ENCODE results near the gene BBX. TPM values are rescaled to one million over a fixed set of nuclear protein-coding genes. Genes with fewer than 3 reads are reported as not detected.

Gene BBX
- total and polyA plus RNA-seq, 4 donors = 4.7 to 25.1 (median 20.5) TPM

- H3K4me1 ChIP-seq (ENCODE audit: control insufficient read depth in 4 of 4, insufficient read depth in 4 of 4, low read length in 3 of 4) = peaks cover 2 to 12% (median 9%) of the 10 kb centered on the region in 4 donors
These were observed 3.0 kb downstream of the BBX start for GRCh38 chr3:107525644-107526305.

GRCh38 chr3:107531917-107532469, 9.2 kb downstream of the BBX start:
- Histone ChIP-seq H3K4me3 (ENCODE audit: low read depth in 1 of 3, low read length in 3 of 3) (no peak overlapping the region), H3K4me1 (ENCODE audit: control insufficient read depth in 4 of 4, insufficient read depth in 4 of 4, low read length in 3 of 4) (no peaks in the 10 kb centered on the region), H3K27ac (ENCODE audit: low read depth in 1 of 2, low read length in 2 of 2) (no peak overlapping the region), H3K27me3 (ENCODE audit: control insufficient read depth in 4 of 4, insufficient read depth in 4 of 4, low read length in 3 of 4) (no peaks in the 10 kb centered on the region), H3K36me3 (ENCODE audit: control insufficient read depth in 4 of 4, insufficient read depth in 3 of 4, low read depth in 1 of 4, low read length in 3 of 4) (no peaks in the 10 kb centered on the region), H3K9ac (ENCODE audit: low read depth in 1 of 2, low read length in 2 of 2) (no peak overlapping the region), H3K9me3 (ENCODE audit: control insufficient read depth in 4 of 4, low read length in 3 of 4) (no peaks in the 10 kb centered on the region)
- 86% methylated on average over 9 of the region's 9 CpGs for WGBS
- no peak for TF ChIP-seq NR2F2 (IDR thresholded peaks at IDR 0.05)
- TF ChIP-seq MAX (IDR thresholded peaks at IDR 0.05) = no peak
- no peak for TF ChIP-seq FOXA1 (IDR thresholded peaks at IDR 0.05)
- TF ChIP-seq HNF4A (conservative IDR thresholded peaks at IDR 0.05) = no peak
- TF ChIP-seq RXRA (IDR thresholded peaks at IDR 0.05) = no peak
- no peak for TF ChIP-seq CTCF (IDR thresholded peaks at IDR 0.05; ENCODE audit: low read depth, low read length, missing input control)
- no peak for DNase-seq (ENCODE audit: low spot score)

More at GRCh38 chr3:107525644-107526305, 3.0 kb downstream of the BBX start:
- 3% methylated on average over 28 of the region's 28 CpGs for WGBS
- no peaks in the 10 kb centered on the region for H3K9me3 ChIP-seq (ENCODE audit: control insufficient read depth in 4 of 4, low read length in 3 of 4)
- peaks cover 0 to 1% (median 0%) of the 10 kb centered on the region in 4 donors for H3K36me3 ChIP-seq (ENCODE audit: control insufficient read depth in 4 of 4, insufficient read depth in 3 of 4, low read depth in 1 of 4, low read length in 3 of 4)
- H3K9ac ChIP-seq (ENCODE audit: low read depth in 1 of 2, low read length in 2 of 2) = peak overlapping the region; percentile 68 to 87
- DNase-seq (ENCODE audit: low spot score) = peak; percentile 46
- H3K27me3 ChIP-seq (ENCODE audit: control insufficient read depth in 4 of 4, insufficient read depth in 4 of 4, low read length in 3 of 4) = no peaks in the 10 kb centered on the region
- no peak for TF ChIP-seq EGR1 (IDR thresholded peaks at IDR 0.05; ENCODE audit: low read depth in 2 of 2)
- TF ChIP-seq SP1 (IDR thresholded peaks at IDR 0.05) = no peak
- no peak for TF ChIP-seq RAD21 (IDR thresholded peaks at IDR 0.05)
- H3K4me3 ChIP-seq (ENCODE audit: low read depth in 1 of 3, low read length in 3 of 3) = peak overlapping the region; percentile 80 to 95 (median 95)
- peak overlapping the region; percentile 79 to 95 for H3K27ac ChIP-seq (ENCODE audit: low read depth in 1 of 2, low read length in 2 of 2)

GRCh38 chr3:107540857-107541256, 18.1 kb downstream of the BBX start:
- Histone ChIP-seq H3K4me1 (ENCODE audit: control insufficient read depth in 4 of 4, insufficient read depth in 4 of 4, low read length in 3 of 4) (no peaks in the 10 kb centered on the region), H3K9ac (ENCODE audit: low read depth in 1 of 2, low read length in 2 of 2) (no peak overlapping the region), H3K27me3 (ENCODE audit: control insufficient read depth in 4 of 4, insufficient read depth in 4 of 4, low read length in 3 of 4) (no peaks in the 10 kb centered on the region), H3K36me3 (ENCODE audit: control insufficient read depth in 4 of 4, insufficient read depth in 3 of 4, low read depth in 1 of 4, low read length in 3 of 4) (no peaks in the 10 kb centered on the region), H3K27ac (ENCODE audit: low read depth in 1 of 2, low read length in 2 of 2) (no peak overlapping the region), H3K9me3 (ENCODE audit: control insufficient read depth in 4 of 4, low read length in 3 of 4) (no peaks in the 10 kb centered on the region), H3K4me3 (ENCODE audit: low read depth in 1 of 3, low read length in 3 of 3) (no peak overlapping the region)
- no peak for DNase-seq (ENCODE audit: low spot score)
- WGBS = 89% methylated on average over 3 of the region's 3 CpGs
- TF ChIP-seq JUND (IDR thresholded peaks at IDR 0.05) (no peak), GABPA (IDR thresholded peaks at IDR 0.05 in 1 of 2, conservative IDR thresholded peaks at IDR 0.05 in 1 of 2) (no peak), NR2F2 (IDR thresholded peaks at IDR 0.05) (no peak), REST (IDR thresholded peaks at IDR 0.05) (no peak), RAD21 (IDR thresholded peaks at IDR 0.05) (no peak), CTCF (IDR thresholded peaks at IDR 0.05; ENCODE audit: low read depth, low read length, missing input control) (no peak), FOXA1 (IDR thresholded peaks at IDR 0.05) (no peak), TAF1 (conservative IDR thresholded peaks at IDR 0.05) (no peak), EGR1 (IDR thresholded peaks at IDR 0.05; ENCODE audit: low read depth in 2 of 2) (no peak), HNF4A (conservative IDR thresholded peaks at IDR 0.05) (no peak), HNF4G (IDR thresholded peaks at IDR 0.05) (no peak), MAX (IDR thresholded peaks at IDR 0.05) (no peak), ATF3 (IDR thresholded peaks at IDR 0.05) (no peak), SP1 (IDR thresholded peaks at IDR 0.05) (no peak), FOXA2 (IDR thresholded peaks at IDR 0.05) (no peak), YY1 (IDR thresholded peaks at IDR 0.05) (no peak), RXRA (IDR thresholded peaks at IDR 0.05) (no peak)
